Mesendoderm (in vitro differentiated cells): ENCODE data around the gene CNOT11.

Source experiments
- DNase-seq: peaks from one replicate; pipeline ENCODE4 v3.0.0; 2013
- H2AK5ac ChIP-seq: 2 replicates; pipeline ENCODE4 v1.6.1; 2013; ENCODE audit warnings: low read length, inconsistent platforms
- H2BK120ac ChIP-seq: 2 replicates; pipeline ENCODE4 v1.6.1; 2013; ENCODE audit warnings: low read depth, mild to moderate bottlenecking, low read length, moderate library complexity, mixed read lengths
- H2BK15ac ChIP-seq: replicated peaks from 2 replicates; pipeline ENCODE4 v1.6.1; 2013; ENCODE audit warnings: low read depth, mild to moderate bottlenecking, moderate library complexity
- H2BK5ac ChIP-seq: 2 replicates; pipeline ENCODE4 v1.6.1; 2013; ENCODE audit warnings: low read length, inconsistent platforms
- H3K18ac ChIP-seq: 2 replicates; pipeline ENCODE4 v1.6.1; 2013; ENCODE audit warnings: mild to moderate bottlenecking, low read length, mixed read lengths
- H3K23ac ChIP-seq: one replicate; pipeline ENCODE4 v1.6.1; 2013; ENCODE audit warnings: low read length
- H3K27ac ChIP-seq: 2 replicates; pipeline ENCODE4 v1.5.1; 2013; ENCODE audit warnings: low read depth, mild to moderate bottlenecking, inconsistent platforms, low read length, moderate library complexity
- H3K27me3 ChIP-seq: 2 replicates; pipeline ENCODE4 v1.6.1; 2013; ENCODE audit warnings: low read length, control low read depth, mild to moderate bottlenecking, inconsistent platforms; ENCODE audit not compliant: insufficient read depth, poor library complexity
- H3K36me3 ChIP-seq: 2 replicates; pipeline ENCODE4 v1.6.1; 2013; ENCODE audit warnings: low read length, inconsistent platforms; ENCODE audit not compliant: control insufficient read depth, insufficient read depth
- H3K4ac ChIP-seq: one replicate; pipeline ENCODE4 v1.6.1; 2013; ENCODE audit warnings: low read depth, mild to moderate bottlenecking, low read length, moderate library complexity
- H3K4me1 ChIP-seq: 2 replicates; pipeline ENCODE4 v1.6.1; 2013; ENCODE audit warnings: low read depth, low read length, inconsistent platforms; ENCODE audit not compliant: control insufficient read depth
- H3K4me2 ChIP-seq: 2 replicates; pipeline ENCODE4 v1.6.1; 2013; ENCODE audit warnings: low read length
- H3K4me3 ChIP-seq: 2 replicates; pipeline ENCODE4 v1.5.1; 2013; ENCODE audit warnings: mild to moderate bottlenecking, low read length
- H3K56ac ChIP-seq: one replicate; pipeline ENCODE4 v1.6.1; 2013; ENCODE audit warnings: low read length
- H3K79me1 ChIP-seq: 2 replicates; pipeline ENCODE4 v1.6.1; 2013; ENCODE audit warnings: low read length, inconsistent platforms
- H3K79me2 ChIP-seq: 2 replicates; pipeline ENCODE4 v1.6.1; 2013; ENCODE audit warnings: mild to moderate bottlenecking, low read length; ENCODE audit not compliant: control insufficient read depth, insufficient read depth
- H3K9ac ChIP-seq: 2 replicates; pipeline ENCODE4 v1.6.1; 2013; ENCODE audit warnings: low read length, inconsistent platforms
- H4K5ac ChIP-seq: one replicate; pipeline ENCODE4 v1.6.1; 2013; ENCODE audit warnings: low read length
- H4K8ac ChIP-seq: one replicate; pipeline ENCODE4 v1.6.1; 2013; ENCODE audit warnings: low read depth, mild to moderate bottlenecking, control low read depth, low read length, moderate library complexity
- WGBS: extraction: QIAGEN DNeasy Blood & Tissue Kit; methylation state at CpG from one replicate; pipeline ENCODE4 v1.1.7; 2013; ENCODE audit warnings: low lambda C conversion rate, missing lambda C conversion rate; ENCODE audit not compliant: insufficient coverage; ENCODE audit errors: extremely low coverage; 5-methylcytosine and 5-hydroxymethylcytosine counted together

CNOT11 gene

GRCh38 chr2:101274142-101274541 lies 21.5 kb downstream of the CNOT11 start:
- Histone ChIP-seq H3K79me2 (no peaks in the 10 kb centered on the region), H3K4ac (no peak overlapping the region), H3K79me1 (no peaks in the 10 kb centered on the region), H3K27ac (no peak overlapping the region), H4K5ac (no peak overlapping the region), H2BK5ac (no peak overlapping the region), H3K18ac (no peak overlapping the region), H3K23ac (no peak overlapping the region), H2AK5ac (no peak overlapping the region), H4K8ac (no peak overlapping the region), H2BK15ac (no peak overlapping the region), H3K36me3 (peaks cover 4% of the 10 kb centered on the region), H3K4me2 (no peak overlapping the region), H3K9ac (no peak overlapping the region), H3K4me3 (no peak overlapping the region), H2BK120ac (no peak overlapping the region), H3K27me3 (no peaks in the 10 kb centered on the region), H3K4me1 (no peaks in the 10 kb centered on the region), H3K56ac (no peak overlapping the region)
- DNase-seq, result no peak
- WGBS, result no CpG with 5 or more reads among the region's 5 CpGs

DNA sequence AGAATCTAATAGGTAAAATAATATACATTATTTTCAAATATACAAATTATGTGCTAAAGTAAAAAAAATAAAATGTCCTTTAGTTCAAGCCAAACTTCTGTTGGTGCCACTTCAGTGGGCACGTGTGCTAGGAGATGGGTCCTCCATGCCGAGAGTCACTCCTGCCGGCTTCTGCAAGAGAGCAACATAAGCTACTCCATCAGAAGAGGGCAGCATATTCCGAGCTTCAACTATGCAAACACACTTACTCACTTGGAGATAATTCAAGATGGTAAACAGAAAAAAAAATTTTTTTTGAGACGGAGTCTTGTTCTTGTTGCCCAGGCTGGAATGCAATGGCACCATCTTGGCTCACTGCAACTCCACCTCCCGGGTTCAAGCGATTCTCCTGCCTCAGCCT lies 24.4 kb downstream of the CNOT11 start:
- H3K27ac ChIP-seq, result no peak overlapping the region
- no peak overlapping the region for H4K8ac ChIP-seq
- H3K56ac ChIP-seq, result no peak overlapping the region
- no peak overlapping the region for H3K23ac ChIP-seq
- no peaks in the 10 kb centered on the region for H3K79me2 ChIP-seq
- H3K36me3 ChIP-seq, result peaks cover 3% of the 10 kb centered on the region
- no peak overlapping the region for H3K9ac ChIP-seq
- H2BK120ac ChIP-seq, result no peak overlapping the region
- no peak overlapping the region for H2BK15ac ChIP-seq
- H3K18ac ChIP-seq, result no peak overlapping the region
- H2BK5ac ChIP-seq, result no peak overlapping the region
- H3K4me3 ChIP-seq, result no peak overlapping the region
- no peaks in the 10 kb centered on the region for H3K4me1 ChIP-seq
- no peak overlapping the region for H2AK5ac ChIP-seq
- H3K79me1 ChIP-seq, result no peaks in the 10 kb centered on the region
- no peak overlapping the region for H3K4ac ChIP-seq
- H4K5ac ChIP-seq, result no peak overlapping the region
- H3K27me3 ChIP-seq, result no peaks in the 10 kb centered on the region
- DNase-seq, result peak; percentile 38
- H3K4me2 ChIP-seq, result no peak overlapping the region
- no CpG with 5 or more reads among the region's 7 CpGs for WGBS

GRCh38 chr2:101278925-101279324 lies 26.2 kb downstream of the CNOT11 start:
- Histone ChIP-seq H2BK15ac (no peak overlapping the region), H2AK5ac (no peak overlapping the region), H3K18ac (no peak overlapping the region), H4K5ac (no peak overlapping the region), H3K27me3 (no peaks in the 10 kb centered on the region), H3K9ac (no peak overlapping the region), H3K4me3 (no peak overlapping the region), H3K79me2 (no peaks in the 10 kb centered on the region), H4K8ac (no peak overlapping the region), H3K79me1 (no peaks in the 10 kb centered on the region), H3K4me1 (no peaks in the 10 kb centered on the region), H2BK5ac (no peak overlapping the region), H3K23ac (no peak overlapping the region), H3K56ac (no peak overlapping the region), H3K27ac (no peak overlapping the region), H2BK120ac (no peak overlapping the region), H3K36me3 (peaks cover 3% of the 10 kb centered on the region), H3K4me2 (no peak overlapping the region), H3K4ac (no peak overlapping the region)
- WGBS, result no CpG with 5 or more reads among the region's 3 CpGs
- no peak for DNase-seq

DNA sequence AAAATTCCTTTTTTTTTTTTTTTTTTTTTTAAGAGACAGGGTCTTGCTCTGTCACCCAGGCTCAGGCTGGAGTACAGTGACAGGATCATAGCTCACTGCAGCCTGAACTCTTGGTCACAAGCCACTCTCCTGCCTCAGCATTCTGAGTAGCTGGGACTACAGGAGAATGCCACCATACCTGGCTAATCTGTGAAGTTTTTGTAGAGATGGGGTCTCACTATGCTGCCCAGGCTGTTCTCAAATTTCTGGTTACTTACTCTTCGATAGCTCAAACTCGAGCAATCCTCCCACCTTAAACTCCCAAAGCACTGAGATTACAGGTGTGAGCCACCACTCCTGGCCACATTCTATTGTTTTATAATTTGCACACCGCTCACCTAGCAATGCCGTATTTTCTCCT lies 28.8 kb downstream of the CNOT11 start:
- H2BK15ac ChIP-seq, result no peak overlapping the region
- no peak overlapping the region for H3K18ac ChIP-seq
- no peaks in the 10 kb centered on the region for H3K79me1 ChIP-seq
- no peak for DNase-seq
- H3K4me3 ChIP-seq, result no peak overlapping the region
- no peak overlapping the region for H2BK120ac ChIP-seq
- H3K27me3 ChIP-seq, result no peaks in the 10 kb centered on the region
- H3K79me2 ChIP-seq, result no peaks in the 10 kb centered on the region
- no peak overlapping the region for H3K23ac ChIP-seq
- H3K27ac ChIP-seq, result no peak overlapping the region
- H4K8ac ChIP-seq, result no peak overlapping the region
- H3K4me1 ChIP-seq, result no peaks in the 10 kb centered on the region
- H4K5ac ChIP-seq, result no peak overlapping the region
- H2BK5ac ChIP-seq, result no peak overlapping the region
- no peak overlapping the region for H2AK5ac ChIP-seq
- no peak overlapping the region for H3K4me2 ChIP-seq
- peaks cover 2% of the 10 kb centered on the region for H3K36me3 ChIP-seq
- no CpG with 5 or more reads among the region's 4 CpGs for WGBS
- no peak overlapping the region for H3K4ac ChIP-seq
- no peak overlapping the region for H3K9ac ChIP-seq
- no peak overlapping the region for H3K56ac ChIP-seq

- Histone ChIP-seq H3K4me3 (no peak overlapping the region), H3K79me1 (no peaks in the 10 kb centered on the region), H3K23ac (no peak overlapping the region), H3K4ac (no peak overlapping the region), H3K27me3 (no peaks in the 10 kb centered on the region), H2AK5ac (no peak overlapping the region), H2BK120ac (no peak overlapping the region), H3K4me1 (no peaks in the 10 kb centered on the region), H4K5ac (no peak overlapping the region), H3K18ac (no peak overlapping the region), H3K4me2 (no peak overlapping the region), H4K8ac (no peak overlapping the region), H3K36me3 (peaks cover 3% of the 10 kb centered on the region), H2BK15ac (no peak overlapping the region), H2BK5ac (no peak overlapping the region), H3K27ac (no peak overlapping the region), H3K56ac (no peak overlapping the region), H3K9ac (no peak overlapping the region), H3K79me2 (no peaks in the 10 kb centered on the region)
- DNase-seq, result no peak
- no CpG with 5 or more reads among the region's 3 CpGs for WGBS
Observed at GRCh38 chr2:101282980-101283379, 30.3 kb downstream of the CNOT11 start.

- Histone ChIP-seq H3K27ac (no peak overlapping the region), H3K4me2 (no peak overlapping the region), H2AK5ac (no peak overlapping the region), H3K27me3 (no peaks in the 10 kb centered on the region), H3K9ac (no peak overlapping the region), H2BK120ac (no peak overlapping the region), H3K79me1 (no peaks in the 10 kb centered on the region), H2BK15ac (no peak overlapping the region), H3K4me3 (no peak overlapping the region), H3K79me2 (no peaks in the 10 kb centered on the region), H4K8ac (no peak overlapping the region), H4K5ac (no peak overlapping the region), H3K4me1 (no peaks in the 10 kb centered on the region), H3K36me3 (peaks cover 2% of the 10 kb centered on the region), H3K23ac (no peak overlapping the region), H3K18ac (no peak overlapping the region), H2BK5ac (no peak overlapping the region), H3K4ac (no peak overlapping the region), H3K56ac (no peak overlapping the region)
- no CpG with 5 or more reads among the region's 6 CpGs for WGBS
- DNase-seq, result no peak
Observed at GRCh38 chr2:101286684-101287083, 34.0 kb downstream of the CNOT11 start.
